ENCODE data around the gene MACF1.
A peak's percentile ranks its signal among the peaks of the same experiment; 100 is the strongest.
"Not testable (repeated sequence)": the region's sequence is repeated elsewhere in the genome, so short reads cannot be mapped to it uniquely, and the experiment has no call there.

MACF1 gene

GRCh38 chr1:39522661-39523567, 318.4 kb downstream of the MACF1 start:
- DNase-seq, result no peak

GRCh38 chr1:39524171-39524570, 319.7 kb downstream of the MACF1 start:
- DNase-seq, result no peak

GRCh38 chr1:39524591-39525365, 320.3 kb downstream of the MACF1 start:
- no peak for DNase-seq

GRCh38 chr1:39525366-39526165, 321.1 kb downstream of the MACF1 start:
- DNase-seq, result peak; percentile 62

GRCh38 chr1:39526466-39527189, 322.1 kb downstream of the MACF1 start:
- DNase-seq, result no peak

- DNase-seq, result not testable (repeated sequence)
These were observed 322.7 kb downstream of the MACF1 start for GRCh38 chr1:39527190-39527579.

GRCh38 chr1:39528082-39528481, 323.6 kb downstream of the MACF1 start:
- DNase-seq, result no peak

- DNase-seq, result no peak
These were observed 325.5 kb downstream of the MACF1 start for GRCh38 chr1:39529901-39530535.

- no peak for DNase-seq
These were observed 327.0 kb downstream of the MACF1 start for GRCh38 chr1:39531526-39531925.

GRCh38 chr1:39533442-39533841, 328.9 kb downstream of the MACF1 start:
- DNase-seq, result no peak

Data from CD4-positive, alpha-beta T cell treated with Interleukin-17A for 1 hour (primary cell).